GM18519 (cell line): Measurements from ENCODE around the gene RCVRN.
"Not testable (repeated sequence)": the region's sequence is repeated elsewhere in the genome, so short reads cannot be mapped to it uniquely, and the experiment has no call there.

Source experiments
- ATAC-seq: cut with Tn5 transposase; IDR thresholded peaks from one replicate; pipeline ENCODE4 v1.9.1; 2021; ENCODE audit warnings: mild to moderate bottlenecking, moderate library complexity; ENCODE audit not compliant: unreplicated experiment, low FRiP score

RCVRN gene

DNA sequence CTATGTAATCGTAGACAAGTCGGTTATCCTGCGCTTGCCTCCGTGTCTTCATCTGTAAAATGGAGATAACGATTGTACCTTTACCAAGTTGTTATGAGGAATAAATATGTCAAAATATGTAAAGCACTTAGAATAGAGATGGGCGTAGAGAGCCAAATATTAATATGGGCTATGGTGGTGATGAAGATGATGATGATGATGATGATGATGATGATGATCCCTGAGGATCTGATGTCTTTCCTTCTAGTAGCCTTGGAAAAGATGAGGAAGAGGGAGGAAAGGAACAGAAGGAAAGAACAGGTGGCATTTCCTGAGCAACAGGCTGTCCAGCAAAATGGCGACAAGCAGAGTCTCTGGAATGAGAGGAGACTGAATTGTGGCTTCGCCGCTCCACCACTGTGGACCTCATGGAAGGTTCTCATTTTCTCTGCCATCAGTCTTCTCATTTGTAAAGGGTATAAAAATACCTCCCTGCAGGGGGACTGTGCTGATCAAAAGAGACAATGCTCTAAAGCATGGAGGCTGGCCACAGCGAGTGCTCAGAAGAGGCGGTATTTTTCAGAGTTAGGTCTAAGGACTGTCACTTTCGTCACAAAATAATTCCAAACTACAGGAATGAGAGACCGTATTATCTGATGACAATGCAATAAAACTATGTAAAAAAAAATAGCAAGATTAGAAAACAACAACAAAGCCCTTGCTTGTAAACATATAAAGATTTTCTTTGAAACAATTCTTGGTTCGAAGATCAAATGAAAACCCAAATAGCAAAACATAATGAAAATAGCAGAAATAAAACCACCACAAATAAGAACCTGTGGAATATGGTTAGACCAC lies 17.2 kb upstream of the RCVRN start:
- ATAC-seq: no peak

DNA sequence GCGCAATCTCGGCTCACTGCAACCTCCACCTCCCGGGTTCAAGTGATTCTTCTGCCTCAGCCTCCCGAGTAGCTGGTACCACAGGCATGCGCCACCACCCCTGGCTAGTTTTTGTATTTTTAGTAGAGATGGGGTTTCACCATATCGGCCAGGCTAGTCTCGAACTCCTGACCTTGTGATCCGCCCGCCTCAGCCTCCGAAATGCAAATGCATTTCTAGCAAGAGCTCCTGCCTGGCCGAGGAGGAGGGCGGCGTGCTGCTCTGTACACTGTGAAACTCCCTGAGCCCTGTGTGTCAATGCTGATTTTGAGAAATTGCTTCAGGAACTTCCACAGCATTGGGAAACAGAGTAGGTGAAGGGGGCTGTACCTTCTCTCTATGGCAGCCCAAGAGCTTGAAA lies 16.1 kb upstream of the RCVRN start:
- not testable (repeated sequence) for ATAC-seq

GRCh38 chr17:9918804-9919352 lies 13.8 kb upstream of the RCVRN start:
- ATAC-seq: no peak

DNA sequence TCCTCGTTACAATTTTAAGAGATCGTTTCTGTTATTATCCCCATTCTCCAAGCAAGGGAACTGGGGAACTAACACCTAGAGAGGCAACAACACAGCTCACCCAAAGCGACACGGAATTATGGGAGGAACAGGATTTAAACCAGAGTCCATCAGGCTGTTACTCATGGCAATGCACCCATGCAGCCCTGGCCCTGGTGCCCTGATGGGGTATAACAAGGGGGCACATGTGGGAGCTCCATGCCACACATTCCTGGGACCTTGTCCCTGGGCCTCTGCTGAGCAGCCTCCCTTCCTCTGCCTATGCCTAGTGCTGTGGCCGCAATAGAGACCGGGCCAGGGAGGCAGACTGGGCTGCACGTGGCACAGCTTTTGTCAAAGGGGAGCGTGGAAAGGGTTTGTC lies 13.3 kb upstream of the RCVRN start:
- ATAC-seq: no peak

DNA sequence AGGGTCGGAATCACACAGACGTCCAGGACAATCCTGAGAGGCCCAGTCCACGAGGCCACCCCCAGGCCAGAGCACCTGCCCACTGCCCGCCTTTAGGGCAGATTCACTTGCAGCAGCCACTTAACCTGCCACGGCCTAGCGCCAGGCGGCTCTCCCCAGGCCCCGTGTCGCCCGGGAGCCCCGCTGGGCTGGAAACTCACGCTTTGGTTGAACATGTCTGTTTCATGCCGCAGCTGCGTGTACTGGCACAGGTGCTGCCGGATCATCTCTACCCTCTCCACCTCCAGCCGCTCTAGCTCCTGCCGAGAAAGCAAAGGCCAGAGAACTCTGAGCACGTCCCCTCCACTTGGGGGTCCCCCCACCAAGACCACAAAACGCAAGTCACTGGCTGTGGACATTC lies 12.7 kb upstream of the RCVRN start:
- ATAC-seq: no peak

GRCh38 chr17:9917131-9917530 lies 12.1 kb upstream of the RCVRN start:
- no peak for ATAC-seq

DNA sequence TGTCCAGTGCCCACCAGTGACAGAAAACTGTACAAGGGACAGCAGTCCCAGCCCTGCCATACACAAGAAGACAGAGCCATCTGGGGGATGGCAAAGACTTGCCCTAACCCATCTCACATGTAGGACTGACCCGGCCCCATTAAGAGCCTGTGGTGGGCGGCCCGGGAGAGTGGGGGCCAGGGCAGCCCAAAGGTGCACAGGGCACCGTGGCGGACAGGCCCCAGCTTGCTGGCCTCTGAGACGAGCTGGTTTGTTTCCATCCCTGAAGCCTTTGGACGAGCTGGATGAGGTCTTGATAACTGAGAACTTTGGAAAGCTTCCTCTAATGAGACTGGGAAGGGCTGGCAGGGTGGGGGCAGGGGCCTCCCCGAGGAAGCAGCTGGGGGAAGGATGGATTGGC lies 11.0 kb upstream of the RCVRN start:
- no peak for ATAC-seq

DNA sequence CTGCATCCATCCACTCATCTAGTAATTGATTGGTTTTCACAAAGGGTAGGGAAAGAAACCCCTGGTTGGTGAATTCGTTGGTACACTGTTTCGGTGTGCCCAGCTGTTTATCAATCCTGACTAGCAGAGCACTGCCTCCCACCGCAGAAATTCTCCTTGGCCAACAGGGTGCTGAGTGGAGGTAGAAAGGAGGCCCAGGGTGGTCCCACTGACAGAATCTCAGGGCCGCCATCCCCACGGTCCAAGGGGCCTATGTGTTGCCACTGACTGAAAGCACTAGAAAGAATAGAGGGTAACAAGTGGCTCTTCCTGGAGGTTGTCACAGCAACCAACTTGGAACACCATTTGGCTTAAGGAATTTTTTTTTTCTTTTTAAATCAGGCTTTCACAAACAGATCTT lies 8.4 kb upstream of the RCVRN start:
- ATAC-seq: no peak

- ATAC-seq: no peak
Observed at GRCh38 chr17:9912121-9913099, 7.3 kb upstream of the RCVRN start.

DNA sequence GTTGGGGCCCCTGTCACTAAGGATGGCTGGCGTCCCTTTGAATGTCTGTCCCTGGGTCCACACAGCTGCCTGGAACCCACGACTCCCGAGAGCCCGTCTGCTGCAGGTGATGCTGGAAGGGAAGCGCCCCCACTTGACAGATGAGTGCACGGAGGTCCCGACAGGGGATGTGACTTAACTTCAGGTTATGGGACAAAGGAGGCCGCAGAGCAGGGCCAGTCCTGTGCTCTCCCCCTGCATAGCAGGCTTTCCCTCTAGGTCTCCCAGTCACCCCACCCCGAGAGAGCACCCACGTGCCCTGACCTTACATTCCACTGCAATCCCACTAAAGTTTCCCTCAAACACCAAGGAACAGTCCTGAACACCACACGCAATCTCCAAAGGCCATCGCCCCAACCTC lies 6.0 kb upstream of the RCVRN start:
- ATAC-seq: no peak

DNA sequence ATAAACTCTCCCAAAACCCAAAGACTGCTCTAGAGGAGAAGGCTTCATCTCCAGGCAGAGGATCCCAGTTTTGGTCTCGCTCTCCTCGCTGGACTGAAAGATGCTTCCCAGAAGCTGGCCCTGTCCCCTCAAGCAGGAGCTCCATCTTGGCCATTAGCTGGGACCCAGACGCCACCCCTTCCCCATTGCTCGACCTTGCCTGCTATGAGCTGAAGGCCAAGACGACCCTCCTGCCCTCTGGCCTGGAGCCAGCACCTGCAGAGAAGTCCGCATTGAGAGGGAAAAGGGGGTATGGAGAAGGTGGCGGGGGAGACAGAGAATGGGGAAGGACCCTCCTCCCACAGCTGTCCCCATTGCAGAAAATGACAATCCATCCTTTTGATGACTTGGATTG lies 3.6 kb upstream of the RCVRN start:
- ATAC-seq: no peak

DNA sequence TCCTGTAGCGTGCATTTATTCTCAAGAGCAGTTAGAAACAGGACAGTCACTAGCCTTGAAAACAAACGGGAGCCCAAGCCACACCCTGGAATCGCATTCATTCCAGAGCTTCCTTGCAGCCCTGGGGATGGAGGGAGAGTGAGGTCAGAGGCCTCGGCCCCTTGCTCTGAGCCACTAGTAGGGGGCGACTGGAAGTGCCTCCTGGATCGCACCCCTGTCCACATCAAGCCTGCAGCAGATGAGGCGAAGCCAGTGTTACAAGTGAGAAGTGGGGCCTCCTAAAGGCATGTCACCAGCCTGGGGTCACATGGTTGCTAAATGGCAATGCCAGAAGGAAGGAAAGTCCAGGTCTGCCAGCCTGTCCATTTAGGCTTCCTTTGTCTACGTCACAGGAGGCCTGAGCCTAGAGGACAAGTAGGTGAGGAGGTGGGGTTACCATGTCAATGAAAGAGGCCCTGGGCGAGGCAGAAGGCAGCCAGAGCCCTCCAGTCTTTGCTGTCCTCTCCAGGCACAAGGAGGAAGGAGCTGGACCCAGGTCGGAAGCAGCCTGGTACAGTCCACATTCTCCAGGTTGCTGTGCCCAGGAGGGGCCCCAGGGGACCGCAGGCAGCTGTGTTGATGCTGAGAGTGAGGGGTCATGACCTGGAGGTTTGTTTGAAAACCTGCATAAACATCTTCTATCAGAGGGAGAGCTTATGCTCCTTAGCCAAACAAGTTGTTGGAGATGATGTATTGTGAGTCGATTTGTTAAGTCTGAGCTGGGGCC lies 3.0 kb upstream of the RCVRN start:
- ATAC-seq: no peak

DNA sequence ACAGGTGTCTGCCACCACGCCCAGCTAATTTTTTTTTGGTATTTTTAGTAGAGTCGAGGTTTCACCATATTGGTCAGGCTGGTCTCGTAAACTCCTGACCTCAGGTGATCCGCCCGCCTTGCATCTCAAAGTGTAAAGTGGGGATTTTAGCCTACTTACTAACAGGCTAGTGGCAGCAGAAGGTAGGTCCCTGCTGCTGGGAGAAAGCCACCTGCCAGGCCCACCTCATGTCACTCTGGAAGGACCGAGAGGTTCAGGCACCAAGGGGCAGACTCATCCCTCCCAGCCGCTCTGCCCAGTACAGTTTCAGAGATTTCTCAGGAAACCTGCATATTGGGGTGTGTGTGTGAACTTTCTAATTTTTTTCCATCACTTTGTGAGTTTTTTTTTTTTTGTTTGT lies 2.1 kb upstream of the RCVRN start:
- no peak for ATAC-seq

DNA sequence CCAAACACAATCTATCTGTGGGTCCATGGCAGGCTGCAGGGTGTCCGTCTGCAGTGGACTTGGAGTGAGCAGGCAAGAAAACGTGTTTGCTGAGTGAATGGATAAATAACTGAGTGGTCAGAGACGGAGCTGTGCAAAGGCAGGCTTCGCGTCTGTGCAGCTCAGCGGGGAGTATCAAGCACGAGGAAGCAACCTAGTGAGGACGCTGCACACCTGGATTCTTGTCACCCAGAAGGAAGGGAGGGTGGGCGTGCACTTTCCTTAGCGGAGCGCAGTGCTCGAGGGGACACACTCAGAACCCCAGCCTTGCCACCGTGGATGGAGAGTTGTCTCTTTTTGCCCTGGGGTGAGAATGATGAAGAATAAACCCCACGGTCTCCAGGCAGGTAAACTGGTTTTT lies 1.5 kb upstream of the RCVRN start:
- no peak for ATAC-seq

DNA sequence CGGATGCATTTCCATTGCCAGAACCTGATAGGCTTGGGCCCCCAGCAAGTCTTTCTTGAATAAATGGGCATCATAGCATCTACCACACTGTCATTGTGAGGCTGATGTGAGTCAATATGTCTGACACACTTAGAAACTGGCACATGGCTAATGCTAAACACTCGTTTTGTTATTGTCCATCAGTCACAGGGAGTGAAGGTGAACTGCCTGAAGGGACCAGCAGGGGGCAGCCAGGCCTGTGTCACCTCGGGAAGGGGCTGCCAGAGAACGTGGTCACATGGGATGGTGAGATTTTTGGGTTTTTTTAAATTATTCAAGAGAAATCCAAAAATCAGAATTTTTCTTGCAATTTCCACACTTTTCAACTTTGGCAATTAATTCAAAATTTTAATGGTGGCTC lies 831 bp upstream of the RCVRN start:
- no peak for ATAC-seq

DNA sequence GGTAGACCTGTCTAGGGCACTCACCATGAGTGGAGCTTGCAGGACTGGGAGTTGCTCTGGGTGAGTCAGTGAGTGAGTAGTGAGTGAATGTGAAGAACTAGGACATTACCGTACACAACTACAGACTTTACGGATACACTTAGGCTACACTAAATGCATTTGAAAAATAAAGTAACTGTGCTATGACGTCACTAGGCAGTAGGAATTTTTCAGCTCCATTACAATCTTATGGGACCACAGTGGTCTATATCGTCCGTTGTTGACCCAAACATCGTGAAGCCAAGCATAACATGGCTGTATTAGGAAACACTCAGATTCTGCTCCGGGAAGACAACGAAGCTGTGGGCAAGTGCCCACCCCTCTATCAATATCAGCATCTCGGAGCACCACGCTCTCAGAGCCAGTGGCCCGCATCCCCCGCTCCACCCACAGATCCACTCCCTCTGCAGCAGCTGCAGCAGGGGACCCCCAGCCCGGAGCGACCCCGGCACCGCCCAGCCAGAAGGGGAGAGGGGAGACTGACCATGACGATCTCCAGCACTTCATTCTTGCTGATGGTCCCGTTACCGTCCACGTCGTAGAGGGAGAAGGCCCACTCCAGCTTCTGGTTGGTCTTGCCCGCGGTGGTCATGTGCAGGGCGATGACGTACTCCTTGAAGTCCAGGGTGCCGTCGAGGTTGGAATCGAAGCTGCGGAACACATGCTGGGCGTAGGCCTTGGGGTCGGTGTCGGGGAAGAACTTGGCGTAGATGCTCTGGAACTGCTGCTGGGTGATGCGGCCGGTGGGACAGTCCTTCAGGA lies 594 bp downstream of the RCVRN start:
- no peak for ATAC-seq

- ATAC-seq: no peak
Observed at GRCh38 chr17:9902120-9902519, 3.0 kb downstream of the RCVRN start.

DNA sequence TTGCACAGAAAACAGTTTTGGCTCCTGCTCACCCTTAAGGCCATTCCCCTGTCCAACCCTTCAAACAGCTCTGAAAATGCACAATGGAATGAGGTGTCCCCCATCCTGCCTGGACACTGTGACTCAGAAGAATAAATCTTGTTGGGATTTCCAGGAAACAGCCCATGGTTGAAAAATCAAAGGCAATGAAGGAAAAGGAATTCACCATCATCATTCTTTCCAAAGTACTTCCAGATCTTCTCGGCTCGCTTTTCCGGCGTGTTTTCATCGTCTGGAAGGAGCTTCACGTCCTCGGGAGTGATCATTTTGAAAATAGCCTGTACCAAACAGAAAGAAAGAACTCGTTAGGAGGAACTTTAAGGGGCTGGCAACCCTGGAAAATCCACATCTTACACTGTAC lies 4.3 kb downstream of the RCVRN start:
- no peak for ATAC-seq

DNA sequence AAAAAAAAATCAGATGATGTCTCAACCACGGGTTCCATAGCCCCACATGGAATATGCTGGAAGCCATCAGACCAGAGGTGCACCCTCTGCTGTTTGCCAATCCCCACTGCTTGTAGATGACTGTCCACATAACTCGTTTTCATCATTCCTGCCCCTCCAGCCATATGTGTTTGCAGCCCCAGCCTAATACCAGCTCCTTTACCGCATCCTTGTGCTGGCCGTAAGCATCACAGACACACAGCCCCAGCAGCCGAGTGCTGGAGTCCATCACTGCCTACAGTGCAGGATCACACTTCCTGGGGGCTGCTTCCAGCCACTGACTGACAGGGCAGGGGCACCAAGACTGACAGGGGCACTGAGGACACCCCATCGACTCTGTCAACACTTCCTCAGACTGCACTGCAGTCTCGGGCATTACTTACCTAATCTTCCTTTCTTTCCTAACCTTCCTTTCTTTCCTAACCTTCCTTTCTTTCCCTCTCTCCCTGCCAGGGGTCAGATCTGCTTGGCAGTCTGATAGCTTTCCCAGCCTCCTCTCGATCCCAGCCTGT lies 5.0 kb downstream of the RCVRN start:
- ATAC-seq: no peak
